ENCODE measurements around the gene SLTM.

DNA sequence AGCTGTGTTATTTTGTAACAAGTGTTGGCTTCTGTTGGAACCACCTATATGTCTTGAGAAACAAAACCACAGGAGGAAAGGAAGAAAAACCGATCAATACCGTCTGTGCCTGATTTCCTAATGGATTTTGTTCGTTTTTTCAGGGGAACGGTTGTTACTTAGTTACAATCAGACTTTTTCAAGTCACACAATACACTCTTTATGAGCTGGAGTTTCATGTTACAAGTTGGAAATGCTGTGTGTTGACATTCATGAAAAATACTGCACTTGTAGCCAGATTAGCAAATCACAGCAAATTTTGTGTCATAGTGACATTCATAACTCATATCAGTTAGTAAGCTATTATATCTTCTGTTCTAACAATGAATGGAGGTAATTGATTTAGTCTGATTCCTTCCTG is 78.9 kb downstream of the SLTM start:
- TF ChIP-seq, protein P1, sequence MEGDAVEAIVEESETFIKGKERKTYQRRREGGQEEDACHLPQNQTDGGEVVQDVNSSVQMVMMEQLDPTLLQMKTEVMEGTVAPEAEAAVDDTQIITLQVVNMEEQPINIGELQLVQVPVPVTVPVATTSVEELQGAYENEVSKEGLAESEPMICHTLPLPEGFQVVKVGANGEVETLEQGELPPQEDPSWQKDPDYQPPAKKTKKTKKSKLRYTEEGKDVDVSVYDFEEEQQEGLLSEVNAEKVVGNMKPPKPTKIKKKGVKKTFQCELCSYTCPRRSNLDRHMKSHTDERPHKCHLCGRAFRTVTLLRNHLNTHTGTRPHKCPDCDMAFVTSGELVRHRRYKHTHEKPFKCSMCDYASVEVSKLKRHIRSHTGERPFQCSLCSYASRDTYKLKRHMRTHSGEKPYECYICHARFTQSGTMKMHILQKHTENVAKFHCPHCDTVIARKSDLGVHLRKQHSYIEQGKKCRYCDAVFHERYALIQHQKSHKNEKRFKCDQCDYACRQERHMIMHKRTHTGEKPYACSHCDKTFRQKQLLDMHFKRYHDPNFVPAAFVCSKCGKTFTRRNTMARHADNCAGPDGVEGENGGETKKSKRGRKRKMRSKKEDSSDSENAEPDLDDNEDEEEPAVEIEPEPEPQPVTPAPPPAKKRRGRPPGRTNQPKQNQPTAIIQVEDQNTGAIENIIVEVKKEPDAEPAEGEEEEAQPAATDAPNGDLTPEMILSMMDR (conservative IDR thresholded peaks at IDR 0.05; ENCODE audit: low read depth, low read length) = no peak
- no peak for TF ChIP-seq EZH2 (IDR thresholded peaks at IDR 0.05; ENCODE audit: borderline replicate concordance, low read depth, low read length, poor library complexity, severe bottlenecking)
